ENCODE data around the gene UIMC1. TPM values are rescaled to one million over a fixed set of nuclear protein-coding genes. Genes with fewer than 3 reads are reported as not detected.

The UIMC1 gene
- total RNA-seq, 1 donor from 2014 or later = 32.9 TPM

GRCh38 chr5:176890455-176891330 is 115.9 kb downstream of the UIMC1 start:
- intact Hi-C loops (cut with micrococcal nuclease) = no loop called here
- ATAC-seq (no peak), DNase-seq (no peak)

- DNase-seq (no peak), ATAC-seq (no peak)
- intact Hi-C loops (cut with micrococcal nuclease) = no loop called here
Observed at GRCh38 chr5:176889321-176890280, 117.0 kb downstream of the UIMC1 start.

- intact Hi-C loops (cut with micrococcal nuclease) = no loop called here
- no peak for ATAC-seq
- DNase-seq = no peak
Observed at GRCh38 chr5:176888865-176889165, 117.8 kb downstream of the UIMC1 start.

- intact Hi-C loops (cut with micrococcal nuclease) = no loop called here
- no peak for DNase-seq
- no peak for ATAC-seq
Observed at GRCh38 chr5:176888016-176888864, 118.3 kb downstream of the UIMC1 start.

GRCh38 chr5:176887252-176887849 is 119.2 kb downstream of the UIMC1 start:
- intact Hi-C loops (cut with micrococcal nuclease) = no loop called here
- ATAC-seq (no peak), DNase-seq (no peak)

GRCh38 chr5:176886336-176887251 is 120.0 kb downstream of the UIMC1 start:
- DNase-seq (no peak), ATAC-seq (no peak)
- intact Hi-C loops (cut with micrococcal nuclease) = no loop called here

GRCh38 chr5:176884571-176884890 is 122.0 kb downstream of the UIMC1 start:
- no peak for DNase-seq
- intact Hi-C loops (cut with micrococcal nuclease) = no loop called here
- no peak for ATAC-seq

GRCh38 chr5:176883700-176884570 is 122.6 kb downstream of the UIMC1 start:
- intact Hi-C loops (cut with micrococcal nuclease) = no loop called here
- DNase-seq (no peak), ATAC-seq (no peak)

GRCh38 chr5:176882567-176882903 is 124.0 kb downstream of the UIMC1 start:
- intact Hi-C loops (cut with micrococcal nuclease) = no loop called here
- ATAC-seq (no peak), DNase-seq (no peak)

- ATAC-seq (no peak), DNase-seq (no peak)
- intact Hi-C loops (cut with micrococcal nuclease) = no loop called here
Observed at GRCh38 chr5:176881816-176882566, 124.6 kb downstream of the UIMC1 start.

GRCh38 chr5:176881021-176881749 is 125.4 kb downstream of the UIMC1 start:
- ATAC-seq (no peak), DNase-seq (no peak)
- intact Hi-C loops (cut with micrococcal nuclease) = no loop called here

GRCh38 chr5:176880366-176881020 is 126.1 kb downstream of the UIMC1 start:
- peak; percentile 10 for DNase-seq
- intact Hi-C loops (cut with micrococcal nuclease) = no loop called here
- no peak for ATAC-seq

- ATAC-seq (no peak), DNase-seq (peak; percentile 26)
- intact Hi-C loops (cut with micrococcal nuclease) = no loop called here
Observed at GRCh38 chr5:176879663-176880361, 126.8 kb downstream of the UIMC1 start.

GRCh38 chr5:176878906-176879662 is 127.5 kb downstream of the UIMC1 start:
- ATAC-seq (no peak), DNase-seq (no peak)
- intact Hi-C loops (cut with micrococcal nuclease) = no loop called here
